Measurements from ENCODE around the gene VGLL4. TPM values are rescaled to one million over a fixed set of nuclear protein-coding genes. Genes with fewer than 3 reads are reported as not detected.
A peak's percentile ranks its signal among the peaks of the same experiment; 100 is the strongest.

VGLL4 gene
- total RNA-seq, 1 experiment from 2014 or later = 42.1 TPM

GRCh38 chr3:11514191-11514821, 129.4 kb downstream of the VGLL4 start:
- Histone ChIP-seq H3K9ac (ENCODE audit: extremely low read depth, insufficient read length, low read length) (no peak overlapping the region), H3K27me3 (ENCODE audit: insufficient read depth, low read length) (no peaks in the 10 kb centered on the region), H3K56ac (ENCODE audit: insufficient read length, low read depth, low read length) (no peak overlapping the region), H3K9me3 (ENCODE audit: control insufficient read depth, low read depth, low read length) (no peaks in the 10 kb centered on the region), H3K4me1 (ENCODE audit: insufficient read depth, low read length) (peaks cover 10% of the 10 kb centered on the region; the same call in 1 of the 2 replicates), H2BK15ac (ENCODE audit: low read depth, low read length) (no peak overlapping the region), H2AK5ac (ENCODE audit: insufficient read length, low read length) (no peak overlapping the region), H3K4ac (ENCODE audit: low read depth, low read length) (no peak overlapping the region), H2BK20ac (ENCODE audit: low read depth, low read length, poor library complexity, severe bottlenecking) (no peak overlapping the region), H3K79me2 (ENCODE audit: insufficient read depth, low read length) (no peaks in the 10 kb centered on the region), H3K14ac (ENCODE audit: insufficient read depth, low read length) (no peak overlapping the region), H3K79me1 (ENCODE audit: insufficient read depth, low read depth, low read length, poor library complexity, severe bottlenecking) (no peaks in the 10 kb centered on the region), H3T11ph (ENCODE audit: low read length) (no peak overlapping the region), H3K27ac (ENCODE audit: insufficient read length, low read depth, low read length) (no peak overlapping the region), H4K8ac (replicated peaks; ENCODE audit: insufficient read length, low read depth, low read length) (no peak overlapping the region), H2BK120ac (ENCODE audit: low read depth, low read length, poor library complexity, severe bottlenecking) (no peak overlapping the region), H3K4me2 (ENCODE audit: insufficient read depth, insufficient read length, low read length) (no peak overlapping the region), H3K18ac (ENCODE audit: insufficient read length, low read depth, low read length) (no peak overlapping the region), H4K91ac (ENCODE audit: insufficient read length, low read depth, low read length) (no peak overlapping the region), H2BK5ac (ENCODE audit: insufficient read length, low read length) (no peak overlapping the region), H3K23ac (ENCODE audit: insufficient read length, low read depth, low read length) (no peak overlapping the region), H4K5ac (ENCODE audit: insufficient read length, low read depth, low read length) (no peak overlapping the region), H4K20me1 (ENCODE audit: control insufficient read depth, insufficient read depth, insufficient read length) (no peaks in the 10 kb centered on the region), H2BK12ac (ENCODE audit: insufficient read length, low read depth, low read length) (no peak overlapping the region), H2AFZ (ENCODE audit: low read length) (no peak overlapping the region), H3K23me2 (ENCODE audit: insufficient read length, low read depth, low read length, poor library complexity, severe bottlenecking) (no peaks in the 10 kb centered on the region)
- TF ChIP-seq, protein P1, sequence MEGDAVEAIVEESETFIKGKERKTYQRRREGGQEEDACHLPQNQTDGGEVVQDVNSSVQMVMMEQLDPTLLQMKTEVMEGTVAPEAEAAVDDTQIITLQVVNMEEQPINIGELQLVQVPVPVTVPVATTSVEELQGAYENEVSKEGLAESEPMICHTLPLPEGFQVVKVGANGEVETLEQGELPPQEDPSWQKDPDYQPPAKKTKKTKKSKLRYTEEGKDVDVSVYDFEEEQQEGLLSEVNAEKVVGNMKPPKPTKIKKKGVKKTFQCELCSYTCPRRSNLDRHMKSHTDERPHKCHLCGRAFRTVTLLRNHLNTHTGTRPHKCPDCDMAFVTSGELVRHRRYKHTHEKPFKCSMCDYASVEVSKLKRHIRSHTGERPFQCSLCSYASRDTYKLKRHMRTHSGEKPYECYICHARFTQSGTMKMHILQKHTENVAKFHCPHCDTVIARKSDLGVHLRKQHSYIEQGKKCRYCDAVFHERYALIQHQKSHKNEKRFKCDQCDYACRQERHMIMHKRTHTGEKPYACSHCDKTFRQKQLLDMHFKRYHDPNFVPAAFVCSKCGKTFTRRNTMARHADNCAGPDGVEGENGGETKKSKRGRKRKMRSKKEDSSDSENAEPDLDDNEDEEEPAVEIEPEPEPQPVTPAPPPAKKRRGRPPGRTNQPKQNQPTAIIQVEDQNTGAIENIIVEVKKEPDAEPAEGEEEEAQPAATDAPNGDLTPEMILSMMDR (conservative IDR thresholded peaks at IDR 0.05) = no peak
- DNase-seq = no peak
- H3K36me3 Mint-ChIP-seq (ENCODE audit: insufficient read depth in 1 of 3, low read depth in 3 of 3) = peaks cover 6 to 11% (median 7%) of the 10 kb centered on the region in 3 experiments; a peak in 5 of 7 replicates
- peaks cover 20 to 22% of the 10 kb centered on the region in 2 experiments for H3K4me1 Mint-ChIP-seq
- H3K27me3 Mint-ChIP-seq (ENCODE audit: low read depth) = no peaks in the 10 kb centered on the region
- no CpG with 5 or more reads among the region's 7 CpGs for WGBS (ENCODE audit: extremely low coverage, insufficient read length, low lambda C conversion rate)
- H3K4me3 Mint-ChIP-seq = no peak overlapping the region
- H3K9me3 Mint-ChIP-seq = peaks cover 0 to 8% of the 10 kb centered on the region in 2 experiments; a peak in 1 of 5 replicates
- H3K27ac Mint-ChIP-seq = peak overlapping the region in 1 of 3 experiments; percentile 60; a peak in 1 of 7 replicates

Measured in H9 (cell line).